Stimulated activated CD4-positive, alpha-beta T cell treated with anti-CD3 and anti-CD28 coated beads, Interleukin-1b, Interleukin-23, amount 100 ng/mL, for 24 hours (primary cell): ENCODE data around the gene GLIPR1.
"Not testable (repeated sequence)": the region's sequence is repeated elsewhere in the genome, so short reads cannot be mapped to it uniquely, and the experiment has no call there.

Experiments
- DNase-seq, 4 experiments: peaks; one replicate each; pipeline ENCODE4 v3.0.0-alpha.2; 2020; ENCODE audit warnings: low read depth in 4 of 4, low spot score in 1 of 4

GLIPR1 gene

DNA sequence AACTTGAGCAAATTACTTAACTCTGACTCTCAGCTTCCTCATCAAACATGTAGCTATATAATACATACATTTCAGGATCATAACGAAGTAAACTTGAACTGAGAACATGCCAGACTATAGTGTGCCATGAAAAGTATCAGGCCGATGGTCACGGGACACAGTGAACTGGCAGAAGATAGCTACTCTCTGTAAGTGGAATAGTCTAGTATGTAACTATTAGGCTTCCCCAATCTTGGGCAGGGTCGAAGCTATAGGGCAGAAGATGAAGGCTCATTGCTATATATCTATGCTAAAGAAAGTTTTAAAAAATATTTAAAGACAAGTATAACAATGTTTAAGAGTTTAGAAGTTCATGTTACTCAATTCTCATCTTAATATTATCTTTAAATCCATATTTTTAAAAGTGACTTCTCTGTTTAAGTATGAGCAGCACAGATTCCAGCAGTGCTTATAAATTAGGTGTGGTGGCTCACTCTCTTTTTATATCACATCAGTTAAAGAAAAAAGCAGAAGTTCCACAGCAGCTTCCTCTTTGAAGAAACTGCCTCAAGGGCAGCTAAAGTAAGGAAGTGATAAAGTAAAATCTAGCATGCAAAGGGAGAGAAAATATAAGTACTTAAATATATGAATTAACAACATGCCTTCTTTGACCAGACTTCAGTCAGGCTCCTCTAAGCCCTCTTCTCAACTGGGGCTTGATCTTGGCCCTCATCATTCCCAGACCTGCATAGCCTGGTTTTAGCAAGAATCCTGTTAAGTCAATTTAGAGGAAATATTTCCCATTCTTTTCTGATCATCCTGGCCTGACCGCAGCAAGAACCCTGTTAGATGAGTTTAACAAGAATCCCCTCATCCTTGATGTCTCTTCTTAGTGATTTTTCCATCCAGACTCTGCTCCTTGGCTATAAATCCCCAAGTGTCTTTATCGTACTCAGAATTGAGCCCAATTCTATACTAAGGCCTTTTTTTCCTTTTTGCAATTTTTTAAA is 8.4 kb upstream of the GLIPR1 start:
- DNase-seq, result no peak

DNA sequence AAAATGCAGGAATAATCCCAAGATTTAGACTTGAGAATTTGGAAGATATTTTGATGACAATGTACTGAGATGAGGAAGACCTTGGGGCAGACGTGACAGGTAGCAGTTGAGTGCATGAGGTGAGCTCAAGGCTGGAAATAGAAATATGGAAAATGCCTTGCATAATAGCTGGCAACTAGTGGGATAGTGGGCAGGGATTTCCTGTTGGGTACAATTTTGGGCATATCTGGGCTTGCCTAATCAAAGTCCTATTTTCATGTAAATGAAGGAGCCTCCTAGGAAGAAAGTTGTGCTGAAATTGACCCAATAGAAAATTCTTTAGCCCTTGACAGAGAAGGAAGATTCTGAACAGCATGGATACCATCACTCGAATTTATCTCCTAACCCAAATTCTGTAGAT is 6.4 kb upstream of the GLIPR1 start:
- no peak for DNase-seq

DNA sequence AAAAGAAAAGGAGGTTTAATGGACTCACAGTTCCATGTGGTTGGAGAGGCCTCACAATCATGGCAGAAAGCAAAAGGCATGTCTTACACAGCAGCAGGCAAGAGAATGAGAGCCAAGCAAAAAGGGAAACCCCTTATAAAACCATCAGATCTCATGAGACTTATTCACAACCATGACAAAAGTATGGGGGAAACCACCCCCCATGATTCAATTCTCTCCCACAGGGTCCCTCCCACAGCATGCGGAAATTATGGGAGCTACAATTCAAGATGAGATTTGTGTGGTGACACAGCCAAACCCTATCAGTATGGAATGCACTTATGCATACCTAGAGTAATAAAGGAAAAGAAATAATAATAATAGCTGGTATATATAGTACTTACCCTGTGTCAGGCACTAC is 4.5 kb upstream of the GLIPR1 start:
- DNase-seq, result peak in 1 of 4 experiments; percentile 26

DNA sequence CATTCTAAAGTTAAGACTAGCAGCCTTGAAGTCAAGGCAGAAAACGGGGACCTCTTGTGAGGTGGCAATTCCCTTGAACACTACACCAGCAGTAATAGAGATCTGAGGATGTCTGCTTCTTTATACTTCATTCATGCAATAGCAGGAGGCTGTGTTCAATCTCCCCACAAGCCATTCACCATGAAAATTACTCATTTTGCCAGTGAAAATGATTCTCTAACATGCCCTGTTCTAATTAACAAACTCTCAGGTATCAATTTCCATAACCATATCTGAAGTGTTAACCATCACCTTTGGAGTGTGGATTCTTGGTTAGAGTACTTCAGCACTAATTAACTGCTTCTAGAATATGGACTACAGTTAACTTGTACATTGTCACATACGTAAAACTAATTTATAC is 3.4 kb upstream of the GLIPR1 start:
- no peak for DNase-seq

DNA sequence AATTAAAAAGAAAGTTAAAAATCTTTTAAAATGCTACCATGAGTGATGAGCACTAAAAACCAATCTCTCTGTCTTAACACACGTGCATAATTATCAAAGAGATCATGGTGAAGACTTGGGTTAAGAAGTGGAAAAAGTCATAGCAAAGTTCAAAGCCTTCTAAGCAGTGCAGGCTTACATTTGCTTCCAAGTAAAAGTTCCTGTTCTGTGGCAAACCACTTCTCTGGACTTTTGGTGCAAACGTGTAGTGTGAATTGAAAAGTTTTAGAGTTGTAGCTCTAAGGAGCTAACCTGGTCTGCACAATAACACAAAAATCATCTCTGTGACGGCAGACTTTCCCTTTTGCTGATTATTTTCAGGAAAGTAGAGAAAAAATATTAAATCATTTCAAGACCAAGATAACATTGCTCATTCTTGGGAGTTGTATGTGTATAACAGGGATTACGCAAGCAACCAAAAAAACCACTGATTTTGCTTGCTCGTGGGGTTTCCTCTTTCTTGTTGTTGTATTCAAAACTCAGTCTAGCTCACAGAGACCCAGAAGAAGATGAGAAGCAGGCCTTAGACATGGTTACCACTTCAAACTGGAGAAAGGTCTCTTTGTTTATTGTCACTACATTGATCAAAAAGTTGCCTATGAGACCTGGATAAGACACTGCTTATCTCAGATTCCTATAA is 2.3 kb upstream of the GLIPR1 start:
- no peak for DNase-seq

DNA sequence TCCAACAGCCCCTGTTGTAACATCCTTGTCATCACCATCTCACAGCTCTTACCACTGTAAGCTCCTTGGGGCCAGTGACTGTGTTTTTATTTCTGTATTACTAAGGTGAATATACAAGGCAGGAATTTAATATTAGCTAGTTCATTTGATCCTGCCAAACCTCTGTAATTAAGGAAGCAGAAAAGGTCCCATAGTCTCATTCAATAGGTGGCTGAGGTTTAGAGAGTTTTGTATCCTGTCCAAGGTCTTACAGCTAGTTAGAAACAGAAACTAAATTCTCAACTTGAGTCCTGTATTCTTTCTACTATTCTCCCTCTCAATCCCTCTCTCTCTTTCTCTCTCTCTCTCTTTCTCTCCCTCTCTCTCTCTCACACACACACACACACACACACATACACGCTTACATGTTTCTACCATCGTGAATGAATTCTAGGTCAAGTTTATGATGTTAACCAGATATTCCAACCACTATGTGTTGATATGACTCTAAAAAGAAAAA is 543 bp upstream of the GLIPR1 start:
- no peak for DNase-seq

DNA sequence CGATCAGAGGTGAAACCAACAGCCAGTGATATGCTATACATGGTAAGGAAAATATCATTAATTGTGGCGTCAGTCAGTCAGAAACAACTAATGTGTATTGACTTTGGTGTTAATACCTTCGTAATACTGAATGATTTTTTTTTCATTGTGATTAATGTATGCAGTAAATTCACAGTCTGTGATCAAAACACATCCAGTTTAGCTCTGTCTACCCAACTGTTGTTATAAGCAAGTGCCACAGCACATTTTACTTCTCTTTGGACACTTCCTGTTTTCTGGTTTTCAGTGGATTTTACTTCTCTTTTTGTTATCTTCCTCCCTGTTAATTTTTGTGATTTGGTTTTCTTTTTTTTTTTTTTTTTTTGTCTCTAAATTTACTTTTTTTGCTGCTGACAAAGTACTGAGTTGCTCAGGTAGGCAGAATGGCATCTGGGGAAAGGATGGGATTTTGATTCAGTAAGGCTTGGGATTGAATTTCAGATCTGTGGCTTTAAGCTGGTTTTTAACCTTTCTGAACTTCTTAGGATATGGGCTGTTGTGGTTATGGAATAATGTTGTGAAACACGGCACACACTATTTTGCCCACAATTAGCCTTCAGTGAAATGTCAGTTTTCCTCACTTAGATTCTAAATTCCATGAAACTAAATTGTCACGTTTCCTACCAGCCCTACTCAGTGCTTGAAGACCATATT is 604 bp downstream of the GLIPR1 start:
- no peak for DNase-seq

DNA sequence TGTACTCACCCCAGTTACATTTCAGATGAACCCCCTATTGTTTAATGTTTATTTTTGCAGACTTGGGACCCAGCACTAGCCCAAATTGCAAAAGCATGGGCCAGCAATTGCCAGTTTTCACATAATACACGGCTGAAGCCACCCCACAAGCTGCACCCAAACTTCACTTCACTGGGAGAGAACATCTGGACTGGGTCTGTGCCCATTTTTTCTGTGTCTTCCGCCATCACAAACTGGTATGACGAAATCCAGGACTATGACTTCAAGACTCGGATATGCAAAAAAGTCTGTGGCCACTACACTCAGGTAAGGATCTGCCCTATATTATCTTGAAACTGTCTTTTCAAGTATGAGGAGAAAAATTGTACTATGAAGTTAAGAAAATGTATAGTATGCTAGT is 1.2 kb downstream of the GLIPR1 start:
- no peak for DNase-seq

DNA sequence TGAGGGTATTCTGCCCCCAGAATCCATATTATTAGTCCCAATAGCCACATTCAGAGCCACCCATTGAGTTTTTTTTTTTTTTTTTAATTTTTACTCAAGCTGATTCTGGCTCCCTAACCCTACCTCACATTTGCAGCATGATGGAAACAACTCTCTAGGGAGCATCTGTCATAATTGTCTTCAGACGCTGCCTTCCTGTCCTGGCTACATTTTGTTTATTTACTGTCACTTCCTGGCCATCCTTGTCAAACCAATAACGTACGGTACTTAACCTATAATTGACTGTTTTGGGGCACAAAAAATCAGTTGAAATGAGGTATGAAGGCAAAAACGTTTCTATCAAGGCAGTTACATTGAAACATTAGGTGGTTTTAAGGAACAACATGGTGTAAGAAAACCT is 2.1 kb downstream of the GLIPR1 start:
- DNase-seq, result no peak

DNA sequence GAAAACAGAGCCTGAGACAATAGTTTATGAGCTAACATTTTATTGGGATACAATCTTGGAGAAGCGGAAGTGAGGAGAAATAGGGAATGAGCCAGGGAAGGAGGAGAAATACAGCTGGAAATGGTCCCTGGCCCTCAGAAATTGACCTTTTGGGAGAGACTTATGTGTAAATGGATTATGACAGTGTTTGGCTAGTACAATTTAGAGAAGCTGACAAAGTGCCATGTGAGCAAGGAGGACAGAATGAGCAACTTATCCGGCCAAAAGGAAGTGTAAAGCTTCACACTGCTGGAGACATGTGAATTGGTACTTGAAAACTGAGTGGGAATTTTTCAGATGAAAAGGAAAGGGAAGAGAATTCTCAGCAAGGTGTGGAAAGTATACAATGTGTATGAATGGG is 2.9 kb downstream of the GLIPR1 start:
- DNase-seq, result no peak

DNA sequence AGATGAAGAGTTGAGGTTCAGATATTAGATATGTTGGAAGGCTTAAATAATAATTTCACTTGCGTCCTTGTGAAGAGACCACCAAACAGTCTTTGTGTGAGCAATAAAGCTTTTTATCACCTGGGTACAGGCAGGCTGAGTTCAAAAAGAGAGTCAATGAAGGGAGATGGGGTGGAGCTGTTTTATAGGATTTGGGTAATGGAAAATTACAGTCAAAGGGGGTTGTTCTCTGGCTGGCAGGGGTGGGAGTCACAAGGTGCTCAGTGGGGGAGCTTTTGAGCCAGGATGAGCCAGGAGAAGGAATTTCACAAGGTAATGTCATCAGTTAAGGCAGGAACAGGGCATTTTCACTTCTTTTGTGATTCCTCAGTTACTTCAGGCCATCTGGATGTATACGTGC is 3.9 kb downstream of the GLIPR1 start:
- not testable (repeated sequence) for DNase-seq

DNA sequence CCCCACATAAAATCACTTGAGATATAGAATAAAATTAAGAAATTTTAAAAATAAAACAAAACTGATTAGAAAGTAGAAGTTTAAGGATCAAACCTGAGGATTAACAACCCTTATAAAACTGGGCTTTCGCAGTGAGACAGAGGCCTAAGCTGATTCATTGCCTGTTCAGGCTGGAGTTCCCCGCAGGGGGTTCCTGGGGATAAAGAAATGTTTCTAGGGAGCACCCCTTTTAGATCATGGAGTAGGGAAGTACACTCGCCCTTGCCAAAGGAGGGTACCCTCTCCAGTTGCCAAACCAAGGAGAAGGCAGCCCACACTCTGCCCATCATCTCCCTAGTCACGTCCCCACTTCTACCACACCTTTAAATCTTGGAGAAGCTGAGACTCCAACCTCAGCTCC is 6.8 kb downstream of the GLIPR1 start:
- DNase-seq, result no peak

DNA sequence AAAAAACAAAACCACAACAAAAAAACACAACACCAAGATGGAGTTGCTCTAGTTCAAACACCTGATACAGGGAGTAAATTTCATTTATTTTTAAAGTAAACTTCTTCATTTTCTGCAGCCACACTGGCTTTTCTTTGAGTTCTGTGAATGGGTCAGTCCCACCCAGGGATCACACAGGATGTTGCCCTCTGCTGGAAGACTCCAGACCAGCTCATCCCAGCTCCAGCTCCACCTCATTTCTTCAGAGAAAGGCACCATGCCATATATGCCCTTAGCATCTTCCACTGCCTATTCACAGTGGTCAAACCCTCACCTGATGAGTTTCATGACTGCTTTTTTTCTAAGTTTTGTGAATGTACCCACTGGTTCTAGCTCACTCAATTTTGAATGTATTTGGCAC is 8.0 kb downstream of the GLIPR1 start:
- no peak for DNase-seq

DNA sequence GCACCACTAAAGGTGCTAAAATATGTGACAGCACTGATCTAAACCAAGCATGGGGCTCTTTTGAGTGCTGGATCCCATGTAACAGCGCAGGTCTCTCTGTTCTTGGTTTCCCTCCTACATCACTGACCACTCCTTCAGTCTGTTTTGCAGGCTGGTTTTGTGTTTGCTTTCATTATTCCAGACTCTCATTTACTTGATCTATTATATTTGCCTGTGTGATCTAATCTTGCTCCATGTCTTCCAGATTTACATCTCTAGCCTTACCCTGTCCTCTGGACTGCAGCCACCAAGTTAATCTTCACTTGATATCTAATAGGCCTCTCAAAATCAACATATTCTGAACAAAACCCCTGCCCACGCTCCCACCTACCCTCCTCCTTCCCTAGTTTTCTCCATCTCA is 8.6 kb downstream of the GLIPR1 start:
- no peak for DNase-seq

DNA sequence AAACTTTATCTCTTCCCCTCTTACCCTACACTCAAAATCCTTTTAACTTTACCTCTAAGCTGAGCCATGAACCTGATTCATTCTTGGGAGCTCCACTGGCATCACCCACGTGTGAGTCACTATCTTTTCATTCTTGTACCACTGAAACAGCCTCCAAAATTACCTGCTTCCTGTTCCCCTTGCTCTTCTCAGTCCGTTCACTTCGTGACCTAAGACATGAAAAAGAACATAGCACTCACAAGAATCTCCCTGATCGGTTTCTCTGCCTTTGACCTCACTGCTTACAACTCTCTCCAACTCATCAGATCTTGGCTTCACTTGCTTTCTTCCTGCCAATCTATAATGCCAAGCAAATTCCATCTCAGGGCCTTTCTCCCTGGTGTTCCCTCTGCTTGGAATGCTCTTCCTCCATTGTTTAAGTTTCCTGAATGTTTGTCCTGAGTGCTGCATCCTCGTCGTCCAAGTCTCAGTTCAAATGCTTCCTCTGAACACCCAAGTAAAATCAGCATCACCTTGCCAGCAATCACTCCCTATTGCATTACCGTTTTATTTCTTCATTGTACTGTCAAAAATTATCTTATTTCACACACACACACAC is 9.2 kb downstream of the GLIPR1 start:
- peak in 1 of 4 experiments; percentile 15 for DNase-seq

DNA sequence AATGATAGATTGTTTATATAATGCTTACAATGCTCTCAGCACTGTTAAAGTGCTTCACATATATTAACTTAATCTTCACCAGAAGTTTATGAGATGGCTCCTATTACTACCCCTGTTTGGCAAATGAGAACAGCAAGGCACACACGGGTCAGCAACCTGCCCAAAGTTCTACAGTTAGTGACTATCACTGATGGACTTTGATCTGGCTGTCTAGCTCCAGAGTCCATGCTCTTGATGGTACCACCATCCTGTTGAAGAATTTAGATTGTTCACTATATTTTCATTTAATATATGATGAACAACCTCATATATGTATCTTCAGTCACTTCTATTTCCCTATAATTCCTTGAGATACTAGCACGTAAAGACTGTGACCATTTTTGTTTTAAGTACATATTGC is 10.6 kb downstream of the GLIPR1 start:
- no peak for DNase-seq

DNA sequence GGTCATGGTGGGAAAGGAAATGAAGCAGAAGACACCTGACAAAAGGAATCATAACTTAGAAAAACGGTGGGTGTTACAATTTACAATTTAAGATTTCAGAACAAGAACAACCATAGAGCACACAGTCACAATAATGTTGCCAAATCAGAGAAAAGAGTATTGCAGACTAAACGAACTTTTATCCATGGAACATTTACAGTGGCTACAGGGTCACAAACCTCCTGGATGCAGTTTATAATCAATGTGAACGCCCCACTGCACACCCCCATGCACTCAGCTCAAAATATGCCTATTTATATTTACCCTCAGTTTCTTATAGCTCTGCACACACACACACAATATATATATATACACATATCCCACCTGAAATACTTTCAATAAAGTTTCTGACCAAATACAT is 22.9 kb downstream of the GLIPR1 start:
- no peak for DNase-seq

DNA sequence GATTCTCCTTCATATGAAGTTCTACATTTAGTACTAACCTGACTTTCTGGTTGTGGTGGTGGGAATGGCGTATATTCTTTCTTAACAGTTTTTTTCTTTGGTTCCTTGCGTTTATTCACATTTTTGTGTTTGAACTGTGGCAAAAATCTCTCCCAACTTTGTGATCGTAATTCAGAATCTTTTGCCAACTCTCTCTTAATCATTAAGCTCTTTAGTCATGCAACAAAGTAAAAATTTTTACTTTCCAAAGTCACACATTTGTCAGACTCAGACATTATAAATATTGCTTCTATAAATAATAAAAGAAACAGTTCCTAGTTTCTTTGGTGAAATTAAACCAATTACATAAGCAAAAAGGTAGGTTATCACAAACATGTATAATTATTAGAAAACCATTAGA is 23.3 kb downstream of the GLIPR1 start:
- DNase-seq, result no peak

DNA sequence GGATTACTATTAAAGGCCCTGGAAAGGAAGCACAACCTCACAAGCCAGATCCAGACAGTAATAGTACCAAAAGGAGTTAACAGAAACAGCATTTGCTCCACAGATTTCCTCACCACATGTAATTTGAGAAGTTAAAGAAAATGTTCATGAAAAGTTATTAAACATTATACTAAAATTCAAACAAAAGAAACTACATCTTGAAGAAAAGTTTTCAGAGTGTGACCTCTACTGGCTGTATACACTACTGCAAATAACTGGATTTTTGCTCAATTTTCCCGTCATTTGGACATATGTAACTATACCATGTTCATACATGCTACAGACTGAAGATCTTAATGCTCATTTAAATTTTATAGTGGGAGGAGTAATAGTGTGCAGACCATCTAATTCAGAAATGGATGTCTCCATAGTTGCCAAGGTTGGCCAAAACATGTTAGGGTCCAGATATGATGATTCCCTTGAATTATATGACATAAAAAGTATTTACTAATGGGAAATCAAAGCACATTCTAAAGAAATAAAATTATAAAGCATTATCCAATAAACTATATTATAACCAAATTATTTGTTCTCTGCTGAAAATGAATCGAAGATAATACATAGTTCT is 25.3 kb downstream of the GLIPR1 start:
- no peak for DNase-seq

DNA sequence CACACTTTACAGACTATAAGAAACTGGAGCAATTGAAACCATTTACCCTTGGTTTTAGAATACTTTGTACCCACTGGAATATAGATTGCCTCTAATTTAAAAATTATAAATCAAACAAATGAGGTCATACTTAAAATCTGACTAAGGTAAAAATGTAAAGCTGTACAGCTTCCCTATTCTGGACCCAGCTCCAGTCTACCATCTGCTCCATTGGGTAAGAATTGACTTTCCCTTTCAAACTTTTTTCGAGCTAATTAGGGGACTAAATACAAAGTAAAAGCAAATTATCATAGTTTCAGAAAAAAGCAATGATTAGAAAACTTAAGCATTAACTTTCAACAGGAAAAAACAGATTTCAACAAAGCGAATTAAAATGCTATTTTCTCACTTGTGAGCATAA is 26.5 kb downstream of the GLIPR1 start:
- DNase-seq, result no peak

DNA sequence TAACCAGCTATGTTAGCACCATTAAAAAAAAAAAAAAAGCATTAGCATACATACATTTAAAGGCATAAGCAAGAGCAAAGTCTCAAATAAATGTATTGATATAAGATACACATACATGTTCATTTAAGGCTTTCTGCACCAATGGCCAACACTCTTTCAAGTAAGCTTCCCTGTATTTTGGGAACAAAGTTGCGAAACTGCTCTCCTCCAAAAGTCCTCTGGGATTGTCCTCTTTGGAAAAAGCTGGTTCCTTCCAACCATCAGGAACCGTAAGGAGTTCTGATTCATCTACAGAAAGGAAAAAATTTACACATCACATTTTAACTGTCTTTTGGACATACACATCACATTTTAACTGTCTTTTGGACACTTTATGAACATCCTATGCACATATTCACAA is 27.6 kb downstream of the GLIPR1 start:
- no peak for DNase-seq
